GM19395 (cell line): Measurements from ENCODE around the gene BBS1.

Source experiments
- ATAC-seq: cut with Tn5 transposase; IDR thresholded peaks from one replicate; pipeline ENCODE4 v1.9.1; 2021; ENCODE audit warnings: mild to moderate bottlenecking, moderate library complexity; ENCODE audit not compliant: unreplicated experiment

Gene BBS1

DNA sequence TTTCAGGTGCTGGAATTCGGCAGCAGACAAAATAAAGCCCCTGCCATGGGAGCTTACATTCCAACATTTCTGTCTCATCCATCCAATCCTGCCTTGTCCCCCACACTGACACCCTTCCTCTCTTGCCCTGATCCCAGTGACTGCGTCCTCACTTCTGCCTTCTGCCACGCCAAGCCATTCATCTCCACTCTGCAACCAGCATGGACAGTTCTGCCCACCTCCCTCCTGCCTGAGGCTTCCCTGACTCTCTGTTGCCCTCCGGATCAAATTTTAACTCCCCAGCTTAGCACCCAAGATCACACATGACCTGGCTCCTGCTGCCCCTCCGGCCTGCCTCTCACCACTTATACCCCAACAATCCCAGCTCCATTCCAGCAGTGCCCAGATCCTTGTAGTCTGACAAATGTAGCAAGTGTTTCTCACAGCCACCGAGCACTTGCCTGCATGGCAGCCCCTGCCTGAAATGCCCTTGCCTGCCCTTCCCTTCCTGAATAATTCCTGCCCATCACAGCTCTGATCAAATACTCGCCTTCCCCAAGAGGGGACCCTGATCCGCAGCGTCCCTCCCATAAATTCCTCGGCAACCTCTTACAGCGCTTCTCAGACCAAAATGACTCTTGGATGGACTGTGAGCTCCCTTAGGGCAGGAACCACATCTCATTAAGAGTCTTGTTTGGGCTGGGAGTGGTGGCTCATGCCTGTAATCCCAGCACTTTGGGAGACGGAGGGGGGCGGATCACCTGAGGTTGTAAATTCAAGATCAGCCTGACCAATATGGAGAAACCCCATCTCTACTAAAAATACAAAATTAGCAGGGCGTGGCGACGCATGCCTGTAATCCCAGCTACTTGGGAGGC lies 38.6 kb downstream of the BBS1 start:
- ATAC-seq = no peak

- ATAC-seq = no peak
Measured at GRCh38 chr11:66549696-66550095, 39.3 kb downstream of the BBS1 start.

DNA sequence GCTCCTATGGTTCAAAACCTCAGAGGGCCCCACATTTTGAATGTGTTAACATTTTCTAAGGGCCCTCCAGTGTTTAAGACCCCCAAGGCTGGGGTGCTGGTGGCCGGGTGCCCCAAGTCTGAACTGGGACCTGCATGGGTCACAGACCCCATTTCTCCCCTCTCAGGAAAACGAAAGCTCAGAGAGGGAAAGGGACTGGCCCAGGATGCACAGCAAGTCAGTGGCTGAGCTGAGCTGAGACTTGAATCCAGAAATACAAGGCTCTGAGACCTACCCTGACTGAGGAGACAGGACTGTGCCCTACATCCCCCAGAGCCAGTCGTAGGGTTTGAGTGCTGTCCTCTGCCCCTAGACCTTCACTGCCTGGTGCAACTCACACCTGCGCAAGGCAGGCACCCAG lies 40.5 kb downstream of the BBS1 start:
- no peak for ATAC-seq

DNA sequence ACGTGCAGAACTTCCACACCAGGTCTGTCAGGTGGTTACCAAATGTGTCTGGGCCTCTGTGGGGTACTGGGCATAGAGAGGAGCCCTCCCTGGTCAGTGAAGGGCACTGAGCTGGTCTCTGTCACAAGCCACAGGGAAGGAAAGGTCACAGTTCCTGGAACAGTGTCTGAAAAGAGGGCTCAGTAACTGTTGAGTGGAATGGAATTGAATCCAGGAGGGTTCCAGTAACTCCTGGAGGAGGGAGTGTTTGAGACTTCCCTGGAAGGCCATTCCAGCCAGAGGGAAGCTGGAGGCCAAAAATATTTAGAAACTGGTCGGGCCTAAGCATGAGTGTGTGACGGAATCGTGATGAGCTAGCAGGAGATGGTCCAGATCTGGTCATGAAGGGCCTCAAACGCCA lies 44.2 kb downstream of the BBS1 start:
- ATAC-seq = no peak

- no peak for ATAC-seq
Measured at GRCh38 chr11:66555416-66555815, 45.0 kb downstream of the BBS1 start.

GRCh38 chr11:66556086-66556485 lies 45.7 kb downstream of the BBS1 start:
- ATAC-seq = no peak

GRCh38 chr11:66557733-66558326 lies 47.4 kb downstream of the BBS1 start:
- ATAC-seq = no peak

DNA sequence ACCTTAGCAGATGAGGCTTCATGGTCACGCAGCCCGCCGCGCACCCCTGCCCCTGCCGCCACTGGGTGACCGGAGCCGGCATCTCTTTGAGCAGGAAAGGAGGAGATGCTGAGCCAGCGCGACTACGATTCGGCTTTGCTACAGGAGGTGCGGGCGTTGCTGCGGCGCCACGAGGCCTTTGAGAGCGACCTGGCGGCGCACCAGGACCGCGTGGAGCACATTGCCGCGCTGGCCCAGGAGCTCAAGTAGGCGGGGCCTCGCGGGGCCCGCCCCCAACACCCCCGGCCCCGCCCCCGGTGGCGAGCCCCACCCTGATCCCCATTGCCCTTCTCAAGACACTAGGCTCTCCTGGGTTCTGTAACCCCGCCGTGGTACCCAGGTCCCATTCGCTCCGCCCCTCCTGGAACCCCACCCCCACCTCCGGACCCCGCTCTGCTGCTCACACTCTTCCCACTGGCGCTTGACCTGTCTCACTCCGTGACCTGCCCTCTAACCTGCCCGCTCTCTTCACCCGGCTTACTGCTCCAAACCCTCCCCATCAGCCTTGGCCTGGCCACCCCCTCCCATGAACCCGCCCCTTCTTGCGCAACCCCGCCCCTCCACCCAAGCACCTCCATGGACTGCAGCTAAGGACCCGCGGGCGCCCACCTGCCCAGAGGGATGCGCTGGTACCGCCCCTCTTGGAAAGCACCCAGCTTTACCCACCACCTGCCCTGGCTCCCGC lies 48.9 kb downstream of the BBS1 start:
- ATAC-seq = no peak

DNA sequence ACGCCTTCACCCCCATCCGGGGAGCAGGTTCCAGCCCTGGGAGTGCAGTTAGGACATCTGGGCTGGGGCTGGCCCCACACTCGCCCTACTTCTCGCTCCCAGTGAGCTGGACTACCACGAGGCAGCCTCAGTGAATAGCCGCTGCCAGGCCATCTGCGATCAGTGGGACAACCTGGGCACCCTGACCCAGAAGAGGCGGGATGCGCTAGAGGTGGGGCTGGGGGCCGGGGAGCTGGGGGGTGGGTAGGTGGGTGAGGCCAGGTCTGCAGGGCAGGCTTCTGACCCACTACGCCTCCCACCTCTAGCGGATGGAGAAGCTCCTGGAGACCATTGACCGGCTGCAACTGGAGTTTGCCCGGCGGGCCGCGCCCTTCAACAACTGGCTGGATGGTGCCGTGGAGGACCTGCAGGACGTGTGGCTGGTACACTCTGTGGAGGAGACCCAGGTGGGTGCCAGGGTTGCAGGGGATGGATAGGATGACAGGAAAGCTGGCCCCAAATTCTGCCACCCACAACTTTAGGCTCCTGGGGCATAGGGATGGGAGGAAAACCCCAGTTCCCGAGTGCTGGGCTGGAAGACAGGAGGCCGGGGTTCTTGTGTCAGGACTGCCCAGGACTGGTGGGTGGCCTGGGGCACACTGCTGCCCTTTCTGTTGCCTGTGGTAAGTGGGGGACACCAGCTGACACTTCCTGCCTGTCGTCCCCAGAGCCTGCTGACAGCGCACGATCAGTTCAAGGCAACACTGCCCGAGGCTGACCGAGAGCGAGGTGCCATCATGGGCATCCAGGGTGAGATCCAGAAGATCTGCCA lies 49.6 kb downstream of the BBS1 start:
- no peak for ATAC-seq

- no peak for ATAC-seq
Measured at GRCh38 chr11:66561178-66561974, 50.9 kb downstream of the BBS1 start.

- ATAC-seq = no peak
Measured at GRCh38 chr11:66561975-66562248, 51.5 kb downstream of the BBS1 start.

DNA sequence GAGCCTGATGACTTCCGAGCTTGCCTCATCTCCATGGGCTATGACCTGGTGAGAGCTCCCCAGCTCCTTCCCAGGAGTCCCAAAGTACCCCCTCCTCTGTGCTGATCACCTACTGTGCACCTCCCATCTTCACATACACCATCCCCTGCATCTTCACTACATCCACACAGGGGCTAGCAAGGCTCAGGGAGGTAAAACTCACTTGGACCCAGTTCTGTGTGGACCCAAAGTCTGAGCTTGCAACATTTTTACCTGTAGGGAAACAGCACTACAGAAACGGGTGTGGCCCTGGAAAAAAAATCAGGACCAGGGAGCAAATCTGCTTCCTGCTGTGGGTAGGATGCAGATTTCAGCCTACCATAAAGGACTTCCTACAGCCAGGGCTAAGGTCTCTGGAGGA lies 51.8 kb downstream of the BBS1 start:
- ATAC-seq = no peak

DNA sequence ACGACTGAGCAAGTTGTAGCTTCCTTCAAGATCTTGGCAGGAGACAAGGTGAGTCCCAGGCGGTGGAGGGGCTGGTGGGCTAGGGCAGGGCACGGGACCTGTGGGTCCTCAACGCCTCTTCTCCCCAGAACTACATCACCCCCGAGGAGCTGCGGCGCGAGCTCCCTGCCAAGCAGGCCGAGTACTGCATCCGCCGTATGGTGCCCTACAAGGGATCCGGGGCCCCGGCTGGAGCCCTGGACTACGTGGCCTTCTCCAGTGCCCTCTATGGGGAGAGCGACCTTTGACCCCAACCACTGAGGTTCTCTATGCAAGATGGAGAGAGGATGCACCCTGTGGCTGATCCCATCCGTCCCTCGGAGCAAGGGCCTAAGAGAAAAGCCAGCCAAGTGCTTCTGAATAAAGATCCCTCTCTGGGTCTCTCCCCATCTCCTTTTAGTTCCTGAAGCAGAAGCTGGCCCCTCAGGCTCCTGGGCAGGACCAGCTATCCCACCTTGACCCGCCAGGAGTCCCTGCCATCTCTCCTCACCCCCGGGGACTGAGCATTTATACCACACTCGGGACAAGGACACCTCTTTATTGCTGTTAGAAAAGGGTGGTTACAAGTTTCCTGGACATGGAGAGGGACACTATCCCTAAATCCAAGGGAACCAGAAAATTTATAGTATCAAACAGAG lies 52.6 kb downstream of the BBS1 start:
- ATAC-seq = no peak

DNA sequence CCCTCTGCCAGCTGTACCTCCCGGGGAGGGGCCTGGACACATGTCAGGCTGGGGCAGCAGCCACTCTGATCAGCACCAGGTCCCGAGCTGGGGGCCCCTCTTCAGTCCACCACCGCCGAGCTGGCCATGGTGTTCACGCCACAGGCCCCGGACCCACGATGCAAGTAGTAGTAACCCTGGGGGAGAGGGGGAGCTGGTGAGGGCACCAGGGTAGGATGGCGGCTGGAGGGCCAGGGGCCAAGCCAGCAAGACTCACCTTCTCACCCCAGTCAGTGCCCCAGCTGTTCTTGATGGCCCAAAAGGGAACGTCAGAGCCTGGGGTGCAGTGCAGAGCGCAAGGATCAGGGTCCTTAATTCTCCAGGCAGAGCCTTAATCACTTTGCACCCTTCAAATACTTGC lies 53.4 kb downstream of the BBS1 start:
- no peak for ATAC-seq

GRCh38 chr11:66564538-66564937 lies 54.1 kb downstream of the BBS1 start:
- ATAC-seq = no peak

- no peak for ATAC-seq
Measured at GRCh38 chr11:66564984-66565383, 54.5 kb downstream of the BBS1 start.

DNA sequence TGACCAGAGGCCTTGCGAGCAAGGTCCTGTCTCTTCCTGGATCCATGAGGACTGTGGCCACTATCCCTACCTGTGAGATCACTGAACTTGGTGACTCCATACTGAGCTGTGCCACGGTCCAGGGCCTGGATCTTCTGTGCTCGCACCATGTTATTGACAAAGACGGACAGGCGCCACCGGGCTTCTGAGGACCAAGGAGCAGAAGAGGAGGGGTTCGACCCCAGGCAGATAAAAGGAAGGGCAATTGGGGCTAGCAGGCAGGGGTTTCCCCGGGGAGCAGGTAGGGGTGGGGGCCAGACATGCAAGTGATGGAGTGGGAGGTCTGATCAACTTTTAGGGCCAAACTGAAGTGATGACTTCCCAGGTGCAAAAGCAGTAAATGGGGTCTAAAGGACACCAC lies 55.8 kb downstream of the BBS1 start:
- ATAC-seq = no peak

DNA sequence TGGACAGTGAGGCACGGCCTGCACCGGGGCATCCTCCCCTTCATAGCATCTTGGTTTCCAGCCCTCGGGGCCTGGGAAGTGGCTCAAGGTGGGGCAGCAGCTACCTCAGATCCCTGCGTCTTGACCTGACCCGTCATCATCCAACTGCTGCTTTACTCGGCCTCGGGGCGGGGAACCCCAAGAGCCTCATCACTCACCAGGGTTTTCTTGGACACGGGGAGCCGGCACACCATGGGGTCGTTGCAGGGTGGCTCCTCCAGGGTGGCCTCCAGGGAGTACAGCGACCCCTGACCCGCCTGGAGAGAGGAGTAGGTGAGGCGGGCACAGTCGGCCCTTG lies 57.3 kb downstream of the BBS1 start:
- no peak for ATAC-seq

DNA sequence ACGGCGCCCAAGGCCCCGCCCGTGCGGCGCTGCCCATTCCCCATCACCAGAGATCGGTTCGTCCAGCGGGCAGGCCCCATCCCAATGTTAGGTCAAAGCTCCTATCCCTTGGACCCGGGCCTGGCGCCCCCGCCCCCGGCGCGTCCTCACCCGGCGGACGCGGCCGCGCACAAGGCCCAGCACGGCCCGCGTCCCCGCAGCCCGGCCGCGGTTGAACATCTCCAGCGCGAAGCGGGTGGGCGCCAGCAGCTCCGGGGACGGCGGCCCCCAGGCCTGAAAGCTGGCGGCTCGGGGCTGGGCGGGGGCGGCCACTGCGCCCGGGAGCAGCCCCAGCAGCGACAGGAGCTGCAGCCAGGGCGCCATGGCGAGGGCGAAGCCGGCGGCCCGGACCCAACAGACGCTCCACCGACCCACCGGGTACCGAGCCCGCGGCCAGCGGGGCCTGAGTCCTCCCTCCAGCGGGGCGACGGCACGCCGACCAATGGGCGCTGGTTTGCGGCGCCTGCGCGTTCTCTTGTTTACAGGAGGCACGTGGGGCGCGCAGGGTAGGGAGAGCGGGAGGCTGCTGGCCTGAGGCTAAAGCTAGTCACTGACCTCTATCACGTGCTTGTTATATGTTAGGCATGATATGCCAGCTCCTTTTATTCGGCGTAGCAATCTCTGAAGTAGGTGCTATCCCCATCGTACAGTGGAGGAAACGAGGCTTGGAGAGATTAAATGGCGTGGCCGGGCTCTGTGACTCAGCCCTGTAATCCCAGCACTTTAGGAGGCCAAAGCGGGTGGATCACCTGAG lies 57.9 kb downstream of the BBS1 start, which contains the start of gene CTSF:
TSS of gene CTSF (minus strand) at position 483 of the 793 bp plus-strand sequence. CDS start at position 363, 120 bp downstream.
- no peak for ATAC-seq
